ENCODE results near the gene ALDH4A1.

ALDH4A1 gene

DNA sequence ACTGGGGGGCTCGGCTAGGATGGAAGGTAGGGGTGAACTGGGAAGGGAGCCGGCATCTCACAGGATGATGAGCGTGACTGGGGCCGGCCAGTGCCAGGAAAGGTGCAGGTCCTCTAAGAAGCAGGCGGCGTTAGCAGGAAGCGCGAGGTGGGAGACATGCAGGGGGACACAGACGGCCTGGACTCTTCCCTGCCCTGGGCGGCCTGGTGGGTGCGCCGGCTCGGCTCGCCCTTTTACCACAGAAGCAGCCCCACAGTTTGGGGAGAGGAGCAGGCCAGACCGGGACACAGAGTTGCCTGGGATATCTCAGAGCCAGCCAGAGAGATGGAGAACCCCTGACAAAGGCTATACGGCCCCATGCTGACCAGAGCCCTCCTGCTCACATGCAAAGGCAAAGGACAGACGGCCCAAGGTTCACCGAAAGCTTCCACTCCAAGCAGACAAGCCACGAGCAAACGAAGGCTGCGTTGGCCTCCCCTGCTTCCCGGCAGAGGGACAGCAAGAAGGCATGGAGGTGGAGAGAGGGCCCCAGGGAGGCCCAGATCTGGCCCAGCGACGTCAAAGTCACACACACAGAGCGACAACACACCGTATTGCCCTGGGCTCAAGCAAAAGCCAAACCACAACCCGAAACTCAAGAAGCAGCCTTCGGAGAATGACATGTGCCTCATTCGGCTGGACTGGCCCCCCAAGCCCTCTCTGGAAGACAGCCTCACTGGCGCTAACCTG, 14.9 kb upstream of the ALDH4A1 start:
- no peak overlapping the region for H3K9ac ChIP-seq (ENCODE audit: low read length)
- H3K9me3 ChIP-seq (ENCODE audit: control insufficient read depth, low read length) = no peaks in the 10 kb centered on the region
- no peaks in the 10 kb centered on the region for H3K27me3 ChIP-seq (ENCODE audit: control insufficient read depth, insufficient read depth, low read length)
- H3K36me3 ChIP-seq (ENCODE audit: control insufficient read depth, insufficient read depth, low read length) = no peaks in the 10 kb centered on the region
- peaks cover 18% of the 10 kb centered on the region for H3K4me1 ChIP-seq (ENCODE audit: control insufficient read depth, insufficient read depth, low read length)
- H3K4me3 ChIP-seq (ENCODE audit: low read length) = no peak overlapping the region

DNA sequence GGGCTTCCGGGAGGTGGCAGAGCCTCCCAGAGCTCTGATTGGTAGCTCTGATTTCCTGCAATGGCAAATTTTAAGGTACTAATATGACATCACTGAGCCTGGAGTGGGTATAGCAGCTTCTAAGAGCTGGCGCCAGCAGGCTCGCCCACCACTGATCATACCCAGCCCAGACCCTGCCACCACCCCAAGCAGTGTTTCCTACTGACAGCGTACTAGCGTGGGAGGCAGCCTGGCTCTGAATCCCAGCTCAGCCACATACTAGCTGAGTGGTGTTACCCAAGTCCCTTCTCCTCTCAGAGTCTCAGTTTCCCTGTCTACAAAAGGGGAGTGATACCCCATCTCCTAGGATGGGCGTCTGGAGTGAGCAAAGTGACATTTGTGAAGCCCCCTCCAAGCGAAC, 13.0 kb upstream of the ALDH4A1 start:
- H3K9ac ChIP-seq (ENCODE audit: low read length) = no peak overlapping the region
- H3K4me3 ChIP-seq (ENCODE audit: low read length) = no peak overlapping the region
- H3K36me3 ChIP-seq (ENCODE audit: control insufficient read depth, insufficient read depth, low read length) = no peaks in the 10 kb centered on the region
- no peaks in the 10 kb centered on the region for H3K9me3 ChIP-seq (ENCODE audit: control insufficient read depth, low read length)
- peaks cover 11% of the 10 kb centered on the region for H3K4me1 ChIP-seq (ENCODE audit: control insufficient read depth, insufficient read depth, low read length)
- no peaks in the 10 kb centered on the region for H3K27me3 ChIP-seq (ENCODE audit: control insufficient read depth, insufficient read depth, low read length)

DNA sequence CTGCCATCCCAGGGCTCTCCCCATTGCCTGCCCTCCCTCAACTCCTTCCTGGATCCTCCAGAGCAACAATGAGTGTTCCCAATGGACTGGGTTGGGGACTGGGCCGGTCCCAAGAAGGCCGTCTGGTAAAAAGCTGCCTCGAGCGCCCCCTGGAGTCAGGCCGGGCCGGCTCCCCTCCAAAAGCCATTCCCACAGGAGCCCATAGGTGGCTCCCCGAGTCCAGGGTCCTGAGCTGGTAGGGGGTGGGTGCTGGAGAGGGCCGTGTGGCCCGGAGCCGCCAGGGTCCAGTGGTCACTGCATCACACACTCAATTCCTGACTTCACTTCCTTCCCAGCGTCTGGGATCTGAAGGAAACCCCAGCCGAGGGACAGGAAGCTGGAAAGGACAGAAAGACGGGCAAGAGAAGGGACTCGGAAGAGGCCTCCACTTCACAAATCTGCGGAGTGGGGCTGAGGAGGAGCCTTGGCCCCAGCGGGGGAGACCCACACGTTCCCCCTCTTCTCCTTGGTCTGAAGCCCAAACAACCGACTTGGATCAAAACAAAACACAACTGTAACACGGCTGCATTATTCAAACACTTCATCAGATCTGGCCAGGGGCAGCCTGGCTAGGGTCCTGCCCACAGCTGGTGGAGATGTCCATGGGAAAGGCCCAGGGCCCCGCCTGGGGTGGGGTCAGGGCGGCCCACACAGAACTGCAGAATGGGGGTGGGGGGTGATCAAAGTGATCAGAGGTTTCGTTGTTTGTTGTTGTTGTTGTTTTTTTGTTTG, 10.9 kb upstream of the ALDH4A1 start:
- Histone ChIP-seq H3K36me3 (ENCODE audit: control insufficient read depth, insufficient read depth, low read length) (no peaks in the 10 kb centered on the region), H3K4me3 (ENCODE audit: low read length) (no peak overlapping the region), H3K9ac (ENCODE audit: low read length) (no peak overlapping the region), H3K9me3 (ENCODE audit: control insufficient read depth, low read length) (no peaks in the 10 kb centered on the region), H3K27me3 (ENCODE audit: control insufficient read depth, insufficient read depth, low read length) (no peaks in the 10 kb centered on the region), H3K4me1 (ENCODE audit: control insufficient read depth, insufficient read depth, low read length) (peaks cover 11% of the 10 kb centered on the region)

DNA sequence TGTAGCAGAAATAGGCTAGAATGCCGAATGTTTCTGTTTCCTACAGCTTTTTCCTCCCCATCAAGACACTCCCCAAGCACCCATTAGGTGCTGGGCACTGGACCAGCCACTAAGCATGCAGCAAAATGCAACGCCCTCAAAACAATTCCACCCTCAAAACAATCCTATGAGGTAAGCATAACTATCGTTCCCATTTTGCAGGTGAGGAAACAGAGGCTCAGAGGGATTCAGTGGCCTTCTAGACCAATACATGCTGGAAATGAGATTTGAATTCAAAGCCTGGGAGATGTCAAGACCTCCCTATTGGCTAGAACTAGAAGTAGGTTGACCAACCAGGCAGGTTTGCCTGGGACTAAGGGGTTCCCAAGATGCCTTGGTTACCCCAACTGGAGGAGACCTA, 10.2 kb upstream of the ALDH4A1 start:
- H3K27me3 ChIP-seq (ENCODE audit: control insufficient read depth, insufficient read depth, low read length) = no peaks in the 10 kb centered on the region
- H3K9ac ChIP-seq (ENCODE audit: low read length) = no peak overlapping the region
- no peak overlapping the region for H3K4me3 ChIP-seq (ENCODE audit: low read length)
- H3K9me3 ChIP-seq (ENCODE audit: control insufficient read depth, low read length) = no peaks in the 10 kb centered on the region
- no peaks in the 10 kb centered on the region for H3K36me3 ChIP-seq (ENCODE audit: control insufficient read depth, insufficient read depth, low read length)
- H3K4me1 ChIP-seq (ENCODE audit: control insufficient read depth, insufficient read depth, low read length) = peaks cover 11% of the 10 kb centered on the region

DNA sequence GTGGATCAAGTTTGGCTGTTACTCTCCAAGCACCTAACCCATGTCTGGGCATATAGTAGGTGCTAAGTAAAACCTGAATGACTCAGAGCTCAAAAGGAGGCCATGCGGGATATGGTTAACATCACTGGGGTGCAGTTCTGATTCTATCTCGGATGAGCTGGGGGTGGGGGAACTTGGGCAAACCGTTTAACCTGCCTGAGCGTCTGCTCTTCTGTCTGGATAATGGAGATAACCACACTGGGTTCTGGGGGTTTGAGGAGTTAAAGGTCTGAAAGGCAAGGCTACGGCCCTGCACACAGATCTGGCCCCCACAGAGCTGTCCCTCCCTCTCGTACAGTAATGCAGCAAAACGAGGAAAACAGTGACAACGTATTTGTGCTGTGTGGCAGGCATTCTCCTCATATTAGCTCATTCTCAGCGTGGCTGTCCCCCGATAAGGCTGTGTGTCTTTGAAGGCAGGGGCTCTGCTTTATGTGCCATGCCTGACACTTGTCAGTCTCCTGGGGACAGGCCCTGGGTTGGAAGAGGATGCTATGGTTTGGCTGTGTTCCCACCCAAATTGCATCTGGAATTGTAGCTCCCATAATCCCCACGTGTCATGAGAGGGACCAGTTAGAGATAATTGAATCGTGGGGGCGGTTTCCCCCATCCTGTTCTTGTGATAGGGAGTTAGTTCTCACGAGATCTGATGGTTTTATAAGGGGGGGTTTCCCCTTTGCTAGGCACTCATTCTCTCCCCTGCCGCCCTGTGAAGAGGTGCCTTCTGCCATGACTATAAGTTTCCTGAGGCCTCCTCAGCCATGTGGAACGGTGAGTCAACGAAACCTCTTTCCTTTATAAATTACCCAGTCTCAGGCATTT, 6.8 kb upstream of the ALDH4A1 start:
- Histone ChIP-seq H3K4me3 (ENCODE audit: low read length) (no peak overlapping the region), H3K4me1 (ENCODE audit: control insufficient read depth, insufficient read depth, low read length) (peaks cover 7% of the 10 kb centered on the region), H3K36me3 (ENCODE audit: control insufficient read depth, insufficient read depth, low read length) (no peaks in the 10 kb centered on the region), H3K9ac (ENCODE audit: low read length) (no peak overlapping the region), H3K9me3 (ENCODE audit: control insufficient read depth, low read length) (no peaks in the 10 kb centered on the region), H3K27me3 (ENCODE audit: control insufficient read depth, insufficient read depth, low read length) (no peaks in the 10 kb centered on the region)

DNA sequence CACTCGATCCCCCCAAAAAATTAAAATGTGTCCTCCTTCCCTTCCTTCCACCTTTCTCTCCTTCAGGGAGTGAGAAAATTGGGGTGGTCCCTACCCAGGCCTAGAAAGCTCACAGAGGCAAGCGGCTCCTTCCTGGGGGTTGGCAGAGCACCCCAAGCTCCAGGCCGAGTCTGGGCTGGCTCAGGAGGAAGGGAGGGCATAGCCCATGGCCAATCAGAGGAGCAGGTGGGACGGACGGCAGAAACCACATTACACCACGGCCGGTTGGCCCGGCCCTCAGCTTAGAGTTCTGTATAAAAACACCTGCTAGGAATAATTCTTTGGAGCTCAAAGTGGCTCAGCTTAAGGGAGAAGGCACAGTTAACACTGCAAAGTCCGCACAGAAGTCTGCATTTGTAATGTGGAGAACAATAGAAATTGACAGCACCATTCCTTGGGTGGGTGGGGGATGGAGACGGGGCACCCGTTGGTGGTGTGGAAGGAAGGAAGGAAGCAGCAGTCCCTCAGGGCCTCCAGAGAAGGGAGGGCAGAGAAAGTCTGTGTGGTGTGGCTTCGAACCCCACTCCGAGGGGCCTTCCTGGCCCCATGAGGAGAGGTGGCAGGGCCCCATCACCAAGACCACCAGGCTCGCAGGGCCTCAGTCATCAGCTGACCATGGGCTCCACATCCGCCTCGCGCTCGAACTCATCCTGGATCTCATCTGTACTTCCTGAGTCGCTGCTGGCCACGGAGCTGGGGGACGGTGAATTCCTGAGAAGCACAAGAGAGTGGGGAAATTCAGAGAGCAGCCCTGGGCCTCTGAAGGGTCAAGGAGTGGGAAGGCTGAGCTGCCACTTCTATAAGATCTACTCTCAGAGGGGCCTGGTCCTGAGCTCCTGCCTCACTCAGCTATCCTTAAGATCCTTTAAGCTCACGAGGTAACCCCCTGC, 5.8 kb upstream of the ALDH4A1 start:
- Histone ChIP-seq H3K27me3 (ENCODE audit: control insufficient read depth, insufficient read depth, low read length) (no peaks in the 10 kb centered on the region), H3K4me3 (ENCODE audit: low read length) (no peak overlapping the region), H3K9ac (ENCODE audit: low read length) (no peak overlapping the region), H3K4me1 (ENCODE audit: control insufficient read depth, insufficient read depth, low read length) (peaks cover 10% of the 10 kb centered on the region), H3K36me3 (ENCODE audit: control insufficient read depth, insufficient read depth, low read length) (no peaks in the 10 kb centered on the region), H3K9me3 (ENCODE audit: control insufficient read depth, low read length) (no peaks in the 10 kb centered on the region)

DNA sequence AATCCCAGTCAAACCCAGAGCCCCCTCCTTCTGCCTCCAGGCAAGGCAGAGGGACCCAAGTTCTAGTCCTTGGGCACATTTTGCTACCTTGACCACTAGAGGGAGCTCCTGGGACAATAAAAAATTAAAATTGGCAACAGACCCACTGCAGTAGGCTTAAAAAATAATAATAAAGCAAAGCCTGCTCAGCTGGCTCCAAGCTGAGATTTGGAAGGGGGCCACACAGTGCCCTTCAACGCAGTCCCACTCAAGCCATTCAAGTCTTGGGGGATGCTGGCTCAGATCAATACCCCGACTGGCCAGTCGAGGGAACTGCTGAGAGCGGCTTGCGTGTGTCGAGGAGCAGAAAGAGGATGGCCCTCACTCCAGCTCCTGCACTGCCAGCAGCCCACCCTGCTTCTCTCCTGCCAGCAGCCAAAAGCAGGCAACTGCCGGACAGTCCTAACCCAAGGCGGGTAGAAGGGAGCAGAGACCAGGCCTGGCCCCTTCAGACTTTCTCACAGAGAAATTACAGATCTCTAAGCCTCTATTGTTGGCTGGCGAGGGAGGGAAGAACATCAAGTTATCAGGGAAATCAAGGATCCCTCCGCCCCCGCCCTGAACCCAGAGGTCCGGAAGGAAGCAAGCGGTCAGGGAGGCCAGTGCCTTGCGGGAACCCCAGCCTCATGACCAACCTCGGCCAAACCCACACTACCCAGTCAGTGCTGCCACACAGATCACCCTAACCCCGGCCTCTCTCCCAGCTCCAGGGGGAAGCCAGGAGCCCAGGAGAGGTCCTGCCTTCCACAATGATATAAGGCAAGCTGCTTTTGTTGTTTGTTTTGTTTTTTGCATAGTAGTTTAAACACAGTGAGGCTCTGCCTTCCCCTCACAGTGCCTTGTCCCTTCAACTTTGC, 4.9 kb upstream of the ALDH4A1 start:
- no peaks in the 10 kb centered on the region for H3K27me3 ChIP-seq (ENCODE audit: control insufficient read depth, insufficient read depth, low read length)
- peaks cover 9% of the 10 kb centered on the region for H3K4me1 ChIP-seq (ENCODE audit: control insufficient read depth, insufficient read depth, low read length)
- H3K9me3 ChIP-seq (ENCODE audit: control insufficient read depth, low read length) = no peaks in the 10 kb centered on the region
- no peak overlapping the region for H3K9ac ChIP-seq (ENCODE audit: low read length)
- no peak overlapping the region for H3K4me3 ChIP-seq (ENCODE audit: low read length)
- no peaks in the 10 kb centered on the region for H3K36me3 ChIP-seq (ENCODE audit: control insufficient read depth, insufficient read depth, low read length)

DNA sequence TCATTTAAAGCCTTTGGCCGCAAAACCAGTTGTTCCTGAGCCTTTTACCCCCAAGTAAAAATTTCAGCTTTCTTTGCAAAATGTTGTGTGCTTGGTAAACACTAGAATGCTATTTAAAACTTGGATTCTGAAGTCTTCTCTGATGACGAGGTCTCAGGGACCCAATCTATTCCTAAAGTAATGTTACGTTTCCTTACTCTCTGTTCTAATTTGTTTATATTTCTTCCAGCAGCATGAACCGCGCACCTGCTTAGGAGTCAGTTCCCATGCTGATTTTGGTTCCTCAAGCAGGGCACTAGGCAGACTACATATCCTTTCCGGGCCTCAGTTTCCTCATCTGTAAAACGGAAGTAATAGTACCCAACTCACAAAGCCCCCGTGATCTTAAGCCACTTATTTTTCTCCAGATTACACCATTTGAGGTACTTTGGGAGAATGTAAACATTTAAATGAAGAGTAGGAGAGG, 969 bp upstream of the ALDH4A1 start:
- H3K4me3 ChIP-seq (ENCODE audit: low read length) = peak overlapping the region; percentile 60
- H3K9me3 ChIP-seq (ENCODE audit: control insufficient read depth, low read length) = no peaks in the 10 kb centered on the region
- H3K4me1 ChIP-seq (ENCODE audit: control insufficient read depth, insufficient read depth, low read length) = peaks cover 16% of the 10 kb centered on the region
- peak overlapping the region; percentile 83 for H3K9ac ChIP-seq (ENCODE audit: low read length)
- H3K27me3 ChIP-seq (ENCODE audit: control insufficient read depth, insufficient read depth, low read length) = no peaks in the 10 kb centered on the region
- H3K36me3 ChIP-seq (ENCODE audit: control insufficient read depth, insufficient read depth, low read length) = no peaks in the 10 kb centered on the region

DNA sequence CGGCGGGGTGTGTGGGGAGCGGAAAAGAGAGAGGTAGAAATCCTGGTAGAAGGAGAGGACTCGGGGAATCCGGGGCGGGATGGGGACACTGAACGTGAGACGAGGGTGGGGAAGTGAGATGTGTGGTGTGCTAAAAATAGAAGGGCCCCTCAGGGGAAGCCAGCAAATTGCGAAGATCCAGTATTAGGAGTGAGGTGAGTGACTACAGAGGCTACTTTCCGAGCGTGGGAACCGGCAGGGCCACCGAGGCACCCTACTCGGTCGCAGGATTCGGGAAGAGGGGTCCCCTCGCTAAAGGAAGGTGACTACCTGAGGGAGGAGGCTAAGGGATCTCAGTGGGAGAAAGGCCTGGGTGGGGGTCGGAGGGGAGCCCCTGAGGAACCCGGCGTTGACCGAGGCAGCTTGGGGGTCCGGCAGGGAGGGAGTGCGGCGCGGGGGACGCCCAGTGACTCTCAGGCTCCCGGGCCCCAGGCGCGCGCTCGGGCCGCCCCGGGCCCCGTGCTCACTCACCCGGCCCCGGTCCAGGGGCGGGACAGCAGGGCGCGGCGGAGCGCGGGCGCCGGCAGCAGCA, 318 bp downstream of the ALDH4A1 start:
- Histone ChIP-seq H3K27me3 (ENCODE audit: control insufficient read depth, insufficient read depth, low read length) (no peaks in the 10 kb centered on the region), H3K4me3 (ENCODE audit: low read length) (peak overlapping the region; percentile 60), H3K4me1 (ENCODE audit: control insufficient read depth, insufficient read depth, low read length) (peaks cover 16% of the 10 kb centered on the region), H3K9me3 (ENCODE audit: control insufficient read depth, low read length) (no peaks in the 10 kb centered on the region), H3K36me3 (ENCODE audit: control insufficient read depth, insufficient read depth, low read length) (no peaks in the 10 kb centered on the region), H3K9ac (ENCODE audit: low read length) (peak overlapping the region; percentile 83)

DNA sequence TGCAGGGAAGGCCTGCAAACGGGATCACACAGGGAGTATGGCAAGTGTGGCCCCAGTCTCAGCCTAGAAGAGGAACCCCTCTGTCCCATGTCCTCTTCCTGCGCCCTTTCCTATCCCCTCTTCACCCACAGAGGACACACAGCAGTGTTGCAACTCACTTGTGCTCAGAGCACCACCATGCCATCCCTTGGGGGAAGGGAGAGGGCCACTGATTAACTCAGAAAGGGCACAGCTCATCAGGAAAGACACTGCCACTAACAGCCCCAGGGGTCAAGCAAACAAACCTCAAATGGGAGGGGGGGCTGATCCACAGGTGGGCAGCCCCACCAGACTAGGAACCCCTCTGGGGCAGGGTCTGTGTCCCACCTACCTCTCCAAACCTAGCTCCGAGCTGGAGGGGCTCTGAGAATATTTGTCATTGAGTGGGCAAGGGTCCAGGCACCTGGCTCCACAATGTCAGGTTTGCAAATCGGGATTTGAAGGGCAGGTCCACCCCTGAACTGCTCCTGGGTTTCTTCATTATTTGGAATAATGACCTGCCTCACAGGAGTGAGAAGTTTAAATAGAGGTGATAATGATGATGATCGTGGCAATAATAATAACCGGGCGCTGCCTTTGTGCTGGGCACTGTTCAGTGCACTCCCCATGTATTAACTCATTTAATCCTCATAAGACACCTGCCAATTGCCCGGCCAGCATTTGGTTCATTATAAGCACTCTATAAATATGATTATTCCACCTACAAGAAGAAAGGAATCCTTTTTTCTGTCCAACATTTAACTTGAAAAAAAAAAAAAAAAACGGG, 1.0 kb downstream of the ALDH4A1 start:
- no peaks in the 10 kb centered on the region for H3K36me3 ChIP-seq (ENCODE audit: control insufficient read depth, insufficient read depth, low read length)
- peak overlapping the region; percentile 83 for H3K9ac ChIP-seq (ENCODE audit: low read length)
- no peak overlapping the region for H3K4me3 ChIP-seq (ENCODE audit: low read length)

More for the DNA sequence above, 1.0 kb downstream of the ALDH4A1 start:
- peaks cover 21% of the 10 kb centered on the region for H3K4me1 ChIP-seq (ENCODE audit: control insufficient read depth, insufficient read depth, low read length)
- no peaks in the 10 kb centered on the region for H3K9me3 ChIP-seq (ENCODE audit: control insufficient read depth, low read length)
- no peaks in the 10 kb centered on the region for H3K27me3 ChIP-seq (ENCODE audit: control insufficient read depth, insufficient read depth, low read length)

Data from mucosa of stomach (tissue), 1 donor.